ENCODE data around the gene CES5A.
"Not testable (repeated sequence)": the region's sequence is repeated elsewhere in the genome, so short reads cannot be mapped to it uniquely, and the experiment has no call there.

CES5A gene, protein sequence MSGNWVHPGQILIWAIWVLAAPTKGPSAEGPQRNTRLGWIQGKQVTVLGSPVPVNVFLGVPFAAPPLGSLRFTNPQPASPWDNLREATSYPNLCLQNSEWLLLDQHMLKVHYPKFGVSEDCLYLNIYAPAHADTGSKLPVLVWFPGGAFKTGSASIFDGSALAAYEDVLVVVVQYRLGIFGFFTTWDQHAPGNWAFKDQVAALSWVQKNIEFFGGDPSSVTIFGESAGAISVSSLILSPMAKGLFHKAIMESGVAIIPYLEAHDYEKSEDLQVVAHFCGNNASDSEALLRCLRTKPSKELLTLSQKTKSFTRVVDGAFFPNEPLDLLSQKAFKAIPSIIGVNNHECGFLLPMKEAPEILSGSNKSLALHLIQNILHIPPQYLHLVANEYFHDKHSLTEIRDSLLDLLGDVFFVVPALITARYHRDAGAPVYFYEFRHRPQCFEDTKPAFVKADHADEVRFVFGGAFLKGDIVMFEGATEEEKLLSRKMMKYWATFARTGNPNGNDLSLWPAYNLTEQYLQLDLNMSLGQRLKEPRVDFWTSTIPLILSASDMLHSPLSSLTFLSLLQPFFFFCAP

GRCh38 chr16:55875273-55875672, at the start of gene CES5A:
TSS of gene CES5A (minus strand) at chr16:55875373. CDS start at chr16:55875221, 152 bp downstream.
- DNase-seq, result no peak

GRCh38 chr16:55922662-55923061, 47.5 kb upstream of the CES5A start:
- DNase-seq, result no peak

DNA sequence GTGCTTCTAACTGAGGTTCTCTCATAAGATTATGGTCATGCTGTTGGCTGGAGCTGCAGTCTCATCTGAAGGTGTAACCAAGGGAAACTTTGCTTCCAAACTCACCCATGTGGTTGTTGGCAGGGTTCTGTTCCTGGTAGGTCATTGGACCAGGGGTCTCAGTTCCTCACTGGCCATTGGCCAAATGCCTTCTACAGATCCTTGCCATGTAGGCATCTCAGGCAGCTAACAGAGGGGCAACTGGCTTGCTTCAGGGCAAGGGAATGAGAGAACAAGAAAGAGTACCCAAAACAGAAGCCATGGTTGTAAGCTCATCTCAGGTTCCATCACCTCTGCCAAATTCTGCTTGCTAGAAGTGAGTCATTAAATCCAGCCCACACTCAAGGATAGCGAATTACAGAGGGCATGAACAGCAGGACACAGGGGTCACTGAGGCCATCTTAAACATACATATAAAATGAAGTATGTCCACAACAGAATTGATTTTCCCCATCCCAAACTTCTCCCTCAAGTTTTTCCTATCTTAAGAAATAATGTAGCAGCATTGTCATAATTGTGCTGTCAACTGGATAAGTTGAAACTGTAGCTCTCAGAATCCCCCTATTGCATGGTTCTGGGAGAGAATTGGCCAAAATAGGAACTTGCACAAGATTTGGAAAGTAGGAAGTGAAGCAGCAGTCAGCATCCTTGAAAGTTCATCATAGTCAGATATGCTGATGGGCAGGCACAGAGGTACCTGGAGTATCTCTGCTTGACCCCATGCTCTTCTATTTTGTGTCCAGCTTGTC, 42.4 kb upstream of the CES5A start:
- no peak for DNase-seq

- DNase-seq, result no peak
These were observed 40.1 kb upstream of the CES5A start for GRCh38 chr16:55915096-55915827.

GRCh38 chr16:55914383-55914782, 39.2 kb upstream of the CES5A start:
- no peak for DNase-seq

DNA sequence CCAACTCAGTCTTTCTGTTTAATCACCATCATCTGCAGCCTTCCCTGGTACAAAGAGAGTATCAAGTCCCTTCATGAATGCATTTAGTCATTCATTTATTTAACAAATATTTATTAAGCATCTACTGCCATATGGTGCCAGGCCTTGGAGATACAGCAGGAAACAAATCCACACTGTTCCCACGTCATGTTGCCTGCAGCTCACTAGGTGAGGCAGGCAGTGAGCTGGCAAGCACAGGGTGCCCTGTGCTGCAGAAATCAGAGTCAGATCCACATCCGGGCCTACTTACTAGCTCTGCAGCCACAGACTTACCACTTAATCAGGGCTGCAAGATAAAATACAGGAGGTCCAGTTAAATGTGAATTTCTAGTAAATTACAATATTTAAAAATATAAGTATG, 38.5 kb upstream of the CES5A start:
- no peak for DNase-seq

DNA sequence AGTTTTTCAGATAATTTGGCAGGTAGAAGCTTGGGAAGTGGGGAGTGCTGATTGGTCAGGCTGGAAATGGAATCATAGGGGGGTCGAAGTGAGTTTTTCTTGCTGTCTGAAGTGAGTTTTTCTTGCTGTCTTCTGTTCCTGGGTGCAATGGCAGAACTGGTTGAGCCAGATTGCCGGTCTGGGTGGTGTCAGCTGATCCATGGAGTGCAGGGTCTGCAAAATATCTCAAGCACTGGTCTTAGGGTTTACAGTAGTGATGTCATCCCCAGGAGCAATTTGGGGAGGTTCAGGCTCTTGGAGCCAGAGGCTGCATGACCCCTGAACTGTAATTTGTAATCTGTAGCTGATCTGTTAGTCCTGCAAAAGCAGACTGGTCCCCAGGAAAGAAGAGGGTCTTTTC, 37.9 kb upstream of the CES5A start:
- not testable (repeated sequence) for DNase-seq

GRCh38 chr16:55912022-55912421, 36.8 kb upstream of the CES5A start:
- DNase-seq, result no peak

DNA sequence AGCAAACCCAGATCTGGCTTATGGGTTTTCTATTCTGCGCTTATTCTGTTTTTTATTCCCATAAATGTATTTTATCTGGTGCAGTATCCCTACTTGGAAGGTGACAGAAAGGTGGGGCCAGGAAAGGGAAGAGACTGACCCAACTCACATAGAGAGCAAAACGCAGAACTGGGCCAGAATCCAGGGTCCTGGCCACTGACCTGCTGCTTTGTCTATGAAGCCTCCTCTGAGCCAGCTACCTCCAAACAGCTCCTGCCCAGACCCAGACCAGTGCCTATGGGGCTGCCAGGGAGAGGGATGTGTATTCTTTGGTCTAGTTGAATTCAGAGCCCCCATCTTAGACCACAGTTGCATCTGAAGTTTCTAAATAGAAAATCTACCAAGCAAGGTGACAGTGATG, 36.4 kb upstream of the CES5A start:
- no peak for DNase-seq

GRCh38 chr16:55909876-55910275, 34.7 kb upstream of the CES5A start:
- no peak for DNase-seq

DNA sequence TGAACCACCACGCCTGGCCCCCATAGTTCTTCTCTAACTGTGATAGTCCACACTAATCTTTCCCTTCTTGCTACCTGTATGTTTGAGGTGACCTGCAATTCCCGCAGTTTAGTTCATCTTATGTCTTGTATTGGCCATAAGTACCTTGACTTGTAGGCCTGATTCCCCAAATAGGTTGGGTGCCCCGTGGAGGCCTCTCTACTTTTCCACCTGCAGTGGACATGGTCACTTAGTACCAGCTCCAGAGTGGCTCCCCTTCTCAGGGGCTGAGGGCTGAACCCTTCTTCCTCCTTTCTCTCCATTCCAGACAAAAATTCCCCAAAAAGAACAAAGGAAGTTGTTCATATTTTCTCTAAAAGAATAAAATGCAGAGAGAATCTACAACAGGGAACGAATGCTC, 33.5 kb upstream of the CES5A start:
- DNase-seq, result no peak

DNA sequence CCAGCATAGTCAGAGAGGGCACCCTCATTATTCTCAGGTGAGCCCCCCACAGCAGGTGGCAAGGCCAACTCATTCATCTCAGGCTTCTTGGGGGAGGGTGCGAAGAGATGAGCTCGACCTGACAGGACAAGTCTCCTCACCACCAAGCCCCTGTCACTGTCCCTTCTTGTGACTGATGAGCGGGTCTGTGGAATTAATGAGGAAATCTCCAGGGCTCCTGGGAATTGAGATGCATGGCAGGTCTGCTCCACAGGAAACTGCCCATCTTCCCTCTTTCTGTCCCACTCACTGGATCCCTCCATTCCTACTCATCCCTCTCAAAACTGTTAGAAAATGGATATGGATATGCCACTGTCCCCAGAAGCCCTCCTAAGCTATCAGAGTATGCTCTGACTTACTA, 32.5 kb upstream of the CES5A start:
- no peak for DNase-seq

DNA sequence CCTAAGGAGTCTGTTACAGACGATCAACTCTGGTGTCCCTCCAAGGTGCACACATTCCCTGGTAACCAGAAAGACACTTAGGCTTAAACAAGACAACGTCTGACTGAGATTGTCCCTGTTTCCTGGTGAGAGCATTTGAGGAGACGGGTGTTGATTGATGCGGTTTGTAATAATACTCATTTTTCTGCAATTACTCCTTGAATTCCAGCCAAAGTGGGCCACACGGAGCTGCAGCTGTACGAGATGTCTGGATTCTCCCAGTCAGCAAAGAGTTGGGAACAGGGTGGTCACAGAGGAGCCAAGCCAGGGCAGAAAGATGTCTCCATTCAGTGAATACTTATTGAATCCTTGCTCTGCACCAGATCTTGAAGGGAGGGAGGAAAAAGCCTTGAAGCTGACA, 30.9 kb upstream of the CES5A start:
- no peak for DNase-seq

DNA sequence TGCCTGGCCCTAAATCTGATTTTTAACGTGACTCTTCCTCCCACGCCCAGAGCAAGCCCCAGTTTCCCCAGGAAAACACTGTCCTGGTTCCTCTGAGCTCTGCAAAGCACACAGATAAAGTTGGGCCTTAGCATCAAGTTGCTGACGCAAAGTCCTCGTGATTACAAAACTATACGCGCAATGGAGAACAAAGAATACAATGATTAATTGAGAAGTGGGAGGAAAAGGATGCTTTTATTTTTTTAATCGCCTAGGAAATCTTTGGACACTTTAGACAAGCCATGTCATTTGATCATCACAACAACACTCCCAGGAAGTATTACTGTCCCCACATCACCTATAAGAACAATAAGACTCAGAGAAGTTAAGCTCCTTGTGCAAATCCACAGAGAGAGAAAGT, 30.5 kb upstream of the CES5A start:
- no peak for DNase-seq

DNA sequence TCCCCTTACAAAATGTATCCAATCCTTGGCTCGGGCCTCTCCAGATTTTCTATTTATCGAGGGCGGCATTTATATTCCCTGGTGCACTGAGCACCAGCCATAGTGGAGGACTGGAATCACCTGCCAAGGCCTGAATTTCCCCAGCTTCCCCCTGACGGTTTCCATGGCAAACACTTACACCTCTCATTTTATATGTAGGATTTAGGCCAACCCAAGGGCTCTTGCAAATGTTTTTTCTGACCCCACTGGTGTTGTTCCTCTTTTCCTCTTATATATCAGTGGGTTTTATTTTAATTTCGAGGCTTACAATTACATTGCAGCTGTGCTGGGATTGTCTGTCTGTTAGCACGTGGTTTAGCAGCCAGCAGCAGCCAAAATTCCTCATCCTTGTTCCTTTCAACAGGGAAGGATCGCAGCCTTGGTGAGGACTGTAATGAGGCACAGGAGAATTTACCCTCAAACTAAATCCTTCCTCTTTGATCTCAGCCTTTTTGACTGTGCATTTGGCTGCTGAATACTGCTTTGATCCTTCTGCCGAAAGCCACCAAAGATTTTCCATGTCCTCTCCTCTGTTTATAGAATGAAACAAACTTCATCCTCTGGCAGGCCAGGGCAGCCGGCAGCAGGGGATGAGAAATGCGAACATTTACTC, 26.5 kb upstream of the CES5A start:
- no peak for DNase-seq

- DNase-seq, result no peak
These were observed 25.6 kb upstream of the CES5A start for GRCh38 chr16:55900616-55901393.

- DNase-seq, result no peak
These were observed 24.7 kb upstream of the CES5A start for GRCh38 chr16:55899857-55900256.

DNA sequence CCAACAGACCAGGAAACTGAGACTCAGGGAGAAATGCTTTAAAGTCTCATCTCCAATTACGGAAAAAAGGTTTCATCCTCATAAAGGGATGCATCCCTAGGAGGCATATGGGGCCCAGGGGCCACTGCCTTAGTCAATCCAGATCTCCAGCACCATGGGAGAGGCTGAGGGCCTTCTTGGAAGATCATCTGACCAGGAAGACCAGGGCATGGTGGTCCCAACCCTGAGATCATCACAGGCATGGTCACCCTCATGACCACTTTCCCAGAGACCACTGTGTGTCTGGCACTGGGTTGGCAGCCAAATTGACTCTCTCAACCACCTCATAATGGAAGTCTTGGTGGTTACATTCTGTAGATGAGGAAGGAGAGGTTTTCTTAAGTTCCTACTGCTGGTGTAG, 23.4 kb upstream of the CES5A start:
- no peak for DNase-seq

DNA sequence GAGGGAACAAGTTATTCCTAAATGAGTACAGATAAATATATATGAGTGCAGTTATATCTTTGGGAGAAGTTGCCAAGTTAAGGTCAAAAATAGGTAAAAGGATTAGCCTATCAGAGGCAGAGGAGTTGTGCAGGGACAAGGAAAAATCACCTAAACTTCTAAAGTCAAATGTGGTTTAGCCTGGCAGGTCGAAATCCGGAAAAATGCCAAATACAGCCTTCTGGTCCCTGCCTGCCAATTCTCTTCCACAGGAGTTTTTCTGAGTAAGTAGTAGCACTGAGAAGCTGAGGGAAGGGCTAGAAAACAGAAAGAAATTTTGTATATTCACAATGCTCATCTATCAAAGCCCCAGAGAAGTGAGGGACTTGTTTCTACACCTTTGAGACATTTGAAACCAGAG, 17.6 kb upstream of the CES5A start:
- DNase-seq, result no peak

- DNase-seq, result no peak
These were observed 14.3 kb upstream of the CES5A start for GRCh38 chr16:55889518-55889917.

- DNase-seq, result no peak
These were observed 13.4 kb upstream of the CES5A start for GRCh38 chr16:55888546-55888945.

DNA sequence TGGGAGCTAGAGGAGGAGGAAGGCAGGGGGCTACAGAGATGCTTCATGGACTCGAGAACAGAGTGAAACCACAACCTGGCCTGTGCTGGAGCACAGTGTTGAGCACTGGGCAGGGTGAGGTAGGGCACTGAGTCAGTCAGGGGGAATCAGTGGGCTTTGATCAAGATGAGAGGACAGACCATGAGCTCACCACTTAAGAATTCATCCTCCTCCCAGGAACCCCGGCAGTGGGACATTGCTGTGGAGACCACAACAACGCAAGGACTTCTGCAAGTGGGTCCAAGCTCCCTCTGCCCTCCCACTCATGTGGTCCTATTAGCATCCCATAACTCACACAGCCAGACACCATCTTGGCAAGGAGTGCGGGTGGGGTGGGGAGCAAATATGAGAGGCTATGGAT, 1.7 kb upstream of the CES5A start:
- DNase-seq, result no peak

All from amniotic stem cell (primary cell).